Gastroesophageal sphincter (tissue), 3 donors: ENCODE data around the gene TRIM17.

ENCODE experiments used
- CTCF ChIP-seq, 4 experiments: fragments of 200-600 bp in 2 of 4; fragments of 450-650 bp in 2 of 4; sonication (generic) in 1 of 4; IDR thresholded peaks; one replicate each; pipeline ENCODE4 v1.5.1; 2017 to 2019; ENCODE audit warnings: antibody characterized with exemption in 4 of 4, mild to moderate bottlenecking in 2 of 4, moderate library complexity in 2 of 4
- EP300 ChIP-seq: sonication (generic); formaldehyde crosslinking; IDR thresholded peaks from one replicate; pipeline ENCODE4 v1.6.1; 2017; ENCODE audit warnings: antibody characterized with exemption, mild to moderate bottlenecking
- POLR2A ChIP-seq, 2 donors: fragments of 450-650 bp; IDR thresholded peaks; one replicate each; pipeline ENCODE4 v1.6.1; 2017; ENCODE audit warnings: antibody characterized with exemption in 2 of 2, mild to moderate bottlenecking in 2 of 2, moderate library complexity in 1 of 2
- POLR2AphosphoS5 ChIP-seq: sonication (generic); formaldehyde crosslinking; IDR thresholded peaks from one replicate; pipeline ENCODE4 v1.6.1; 2017; ENCODE audit warnings: antibody characterized with exemption

GRCh38 chr1:228457017-228457395 is 40.3 kb upstream of the TRIM17 start:
- TF ChIP-seq POLR2A (IDR thresholded peaks at IDR 0.05) (no peak), EP300 (no peak), CTCF (IDR thresholded peaks at IDR 0.05) (no peak), POLR2AphosphoS5 (no peak)
